ENCODE data around the gene SNN. TPM values are rescaled to one million over a fixed set of nuclear protein-coding genes. Genes with fewer than 3 reads are reported as not detected.

The SNN gene
- total and polyA plus RNA-seq, 2 donors (not counting 1 experiment from before 2014, with no cell fraction given): 55.4 to 63.3 TPM

DNA sequence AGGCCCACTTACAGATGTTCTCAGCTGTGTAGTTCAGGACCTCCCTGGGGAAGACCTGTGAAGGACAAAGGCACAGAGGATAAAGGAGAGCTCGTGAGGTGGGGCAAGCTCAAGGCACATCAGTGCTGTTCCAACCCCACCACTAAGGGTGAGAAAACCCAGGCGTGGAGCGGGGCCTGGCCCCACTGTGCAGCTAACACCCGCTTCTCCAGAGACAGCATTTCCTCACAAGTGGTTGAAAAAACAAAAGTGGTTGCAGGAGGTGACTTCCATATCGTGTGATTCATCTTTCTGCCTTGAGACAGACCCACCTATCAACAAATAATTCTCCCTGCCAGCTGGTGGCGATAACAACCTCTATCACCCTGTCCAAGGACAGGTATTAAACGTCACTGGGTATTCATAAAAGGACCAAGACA, 30.0 kb downstream of the SNN start:
- Histone ChIP-seq H4K20me1 (ENCODE audit: control insufficient read depth, insufficient read depth, low read length, poor library complexity, severe bottlenecking) (no peaks in the 10 kb centered on the region), H3K36me3 (replicated peaks in 1 of 2; ENCODE audit: control extremely low read depth in 1 of 2, control insufficient read depth in 1 of 2, extremely low read depth in 1 of 2, insufficient read depth in 2 of 2, low read length in 1 of 2) (peaks cover 0 to 60% of the 10 kb centered on the region in 2 experiments), H3K27me3 (replicated peaks in 1 of 4; ENCODE audit: control extremely low read depth in 1 of 4, control insufficient read depth in 3 of 4, insufficient read depth in 4 of 4, low read length in 3 of 4) (no peaks in the 10 kb centered on the region), H3K4me2 (replicated peaks; ENCODE audit: low read depth, low read length, poor library complexity, severe bottlenecking) (no peak overlapping the region), H3K9ac (ENCODE audit: low read length) (no peak overlapping the region), H3K9me3 (ENCODE audit: control extremely low read depth in 1 of 3, control insufficient read depth in 2 of 3, insufficient read depth in 1 of 3, low read length in 2 of 3) (no peaks in the 10 kb centered on the region), H3K79me2 (ENCODE audit: control insufficient read depth, insufficient read depth, low read length) (peaks cover 88% of the 10 kb centered on the region), H3K4me1 (ENCODE audit: control insufficient read depth in 2 of 2, insufficient read depth in 2 of 2, low read length in 2 of 2) (peaks cover 3 to 9% of the 10 kb centered on the region in 2 donors), H2AFZ (ENCODE audit: insufficient read depth, low read depth, low read length, poor library complexity, severe bottlenecking) (no peak overlapping the region), H3K4me3 (ENCODE audit: control extremely low read depth in 1 of 5, extremely low read depth in 1 of 5, insufficient read depth in 1 of 5, low read depth in 2 of 5, low read length in 4 of 5) (no peak overlapping the region), H3K27ac (ENCODE audit: low read length in 2 of 2) (no peak overlapping the region)
- ATAC-seq (ENCODE audit: low read depth) (peak; percentile 41), DNase-seq (no peak)
- no peaks in the 10 kb centered on the region for H3K9me3 Mint-ChIP-seq (ENCODE audit: insufficient read depth)
- peak overlapping the region; percentile 59 for H3K27ac Mint-ChIP-seq
- peaks cover 21% of the 10 kb centered on the region for H3K4me1 Mint-ChIP-seq
- intact Hi-C loops (cut with micrococcal nuclease): no loop called here
- TF ChIP-seq, protein P1, sequence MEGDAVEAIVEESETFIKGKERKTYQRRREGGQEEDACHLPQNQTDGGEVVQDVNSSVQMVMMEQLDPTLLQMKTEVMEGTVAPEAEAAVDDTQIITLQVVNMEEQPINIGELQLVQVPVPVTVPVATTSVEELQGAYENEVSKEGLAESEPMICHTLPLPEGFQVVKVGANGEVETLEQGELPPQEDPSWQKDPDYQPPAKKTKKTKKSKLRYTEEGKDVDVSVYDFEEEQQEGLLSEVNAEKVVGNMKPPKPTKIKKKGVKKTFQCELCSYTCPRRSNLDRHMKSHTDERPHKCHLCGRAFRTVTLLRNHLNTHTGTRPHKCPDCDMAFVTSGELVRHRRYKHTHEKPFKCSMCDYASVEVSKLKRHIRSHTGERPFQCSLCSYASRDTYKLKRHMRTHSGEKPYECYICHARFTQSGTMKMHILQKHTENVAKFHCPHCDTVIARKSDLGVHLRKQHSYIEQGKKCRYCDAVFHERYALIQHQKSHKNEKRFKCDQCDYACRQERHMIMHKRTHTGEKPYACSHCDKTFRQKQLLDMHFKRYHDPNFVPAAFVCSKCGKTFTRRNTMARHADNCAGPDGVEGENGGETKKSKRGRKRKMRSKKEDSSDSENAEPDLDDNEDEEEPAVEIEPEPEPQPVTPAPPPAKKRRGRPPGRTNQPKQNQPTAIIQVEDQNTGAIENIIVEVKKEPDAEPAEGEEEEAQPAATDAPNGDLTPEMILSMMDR (IDR thresholded peaks at IDR 0.05): no peak
- TF ChIP-seq EZH2 (IDR thresholded peaks at IDR 0.05; ENCODE audit: borderline replicate concordance, insufficient read depth, low read depth, low read length, poor library complexity, severe bottlenecking): no peak
- CTCF ChIA-PET: interaction anchor here (0.6 to 3.6 kb wide), 5 partner anchors 16 to 292 kb away, joined by 3 to 17 read pairs (median 5); partner anchors contain the start of gene LITAF
- POLR2A ChIA-PET: interaction anchor here (0.9 kb wide), 1 partner anchor 17 kb away, joined by 5 read pairs; no protein-coding TSS in a partner anchor
- H3K4me3 Mint-ChIP-seq: no peak overlapping the region
- no peaks in the 10 kb centered on the region for H3K27me3 Mint-ChIP-seq
- WGBS (ENCODE audit: insufficient coverage): 91% methylated on average over 4 of the region's 7 CpGs

DNA sequence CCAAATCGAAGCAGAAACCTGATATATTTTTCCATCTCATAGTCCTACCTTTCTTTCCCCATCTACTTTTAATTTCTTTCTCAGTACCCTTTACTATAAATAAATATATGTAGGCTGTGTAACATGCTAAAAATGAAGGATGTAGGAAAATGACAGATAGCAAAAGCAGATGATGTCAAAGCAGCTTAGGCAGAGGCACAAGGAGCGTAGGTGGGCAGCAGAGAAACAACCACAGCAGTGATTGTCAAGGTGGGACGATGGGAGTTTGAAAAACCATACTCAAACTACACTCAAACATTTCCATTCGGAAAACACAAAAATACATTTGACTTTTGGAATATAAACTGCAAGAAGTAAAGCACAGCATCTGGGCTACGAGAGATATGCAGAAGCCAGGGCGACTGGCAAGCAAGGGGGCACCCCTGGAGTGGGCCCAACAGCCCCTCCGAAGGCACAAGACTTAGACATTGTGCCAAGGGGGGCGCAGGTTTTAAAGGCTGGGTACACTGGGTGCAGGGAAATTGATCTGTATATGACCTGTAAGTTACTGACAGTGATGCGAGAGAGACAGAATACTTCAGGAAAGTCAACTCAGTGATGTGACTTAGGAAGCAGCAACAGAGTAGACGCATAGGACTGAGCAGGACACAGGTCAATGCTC, 31.1 kb downstream of the SNN start:
- H3K4me3 Mint-ChIP-seq: no peak overlapping the region
- intact Hi-C loops (cut with micrococcal nuclease): no loop called here
- Histone ChIP-seq H4K20me1 (ENCODE audit: control insufficient read depth, insufficient read depth, low read length, poor library complexity, severe bottlenecking) (no peaks in the 10 kb centered on the region), H3K36me3 (replicated peaks in 1 of 2; ENCODE audit: control extremely low read depth in 1 of 2, control insufficient read depth in 1 of 2, extremely low read depth in 1 of 2, insufficient read depth in 2 of 2, low read length in 1 of 2) (peaks cover 0 to 62% of the 10 kb centered on the region in 2 experiments), H3K4me3 (ENCODE audit: control extremely low read depth in 1 of 5, extremely low read depth in 1 of 5, insufficient read depth in 1 of 5, low read depth in 2 of 5, low read length in 4 of 5) (no peak overlapping the region), H3K27me3 (replicated peaks in 1 of 4; ENCODE audit: control extremely low read depth in 1 of 4, control insufficient read depth in 3 of 4, insufficient read depth in 4 of 4, low read length in 3 of 4) (no peaks in the 10 kb centered on the region), H3K4me1 (ENCODE audit: control insufficient read depth in 2 of 2, insufficient read depth in 2 of 2, low read length in 2 of 2) (peaks cover 3 to 9% of the 10 kb centered on the region in 2 donors), H3K9me3 (ENCODE audit: control extremely low read depth in 1 of 3, control insufficient read depth in 2 of 3, insufficient read depth in 1 of 3, low read length in 2 of 3) (no peaks in the 10 kb centered on the region), H3K4me2 (replicated peaks; ENCODE audit: low read depth, low read length, poor library complexity, severe bottlenecking) (no peak overlapping the region), H2AFZ (ENCODE audit: insufficient read depth, low read depth, low read length, poor library complexity, severe bottlenecking) (no peak overlapping the region), H3K27ac (ENCODE audit: low read length in 2 of 2) (no peak overlapping the region), H3K79me2 (ENCODE audit: control insufficient read depth, insufficient read depth, low read length) (peaks cover 91% of the 10 kb centered on the region), H3K9ac (ENCODE audit: low read length) (no peak overlapping the region)
- TF ChIP-seq, protein P1 (IDR thresholded peaks at IDR 0.05): no peak
- no peak for TF ChIP-seq EZH2 (IDR thresholded peaks at IDR 0.05; ENCODE audit: borderline replicate concordance, insufficient read depth, low read depth, low read length, poor library complexity, severe bottlenecking)
- no peaks in the 10 kb centered on the region for H3K9me3 Mint-ChIP-seq (ENCODE audit: insufficient read depth)
- H3K27ac Mint-ChIP-seq: no peak overlapping the region
- WGBS (ENCODE audit: insufficient coverage): 99% methylated on average over 7 of the region's 10 CpGs
- ChIA-PET POLR2A (no interaction called here), CTCF (interaction anchor here (0.7 kb wide), 1 partner anchor 1347 kb away, joined by 3 read pairs; no protein-coding TSS in a partner anchor)
- peaks cover 21% of the 10 kb centered on the region for H3K4me1 Mint-ChIP-seq
- H3K27me3 Mint-ChIP-seq: no peaks in the 10 kb centered on the region
- no peak for DNase-seq
- no peak for ATAC-seq (ENCODE audit: low read depth)

All from B cell (primary cell).